BJ (cell line): ENCODE data around the gene ADRM1. TPM values are rescaled to one million over a fixed set of nuclear protein-coding genes. Genes with fewer than 3 reads are reported as not detected.

Experiments used
- CTCF ChIA-PET: fragments of 350-600 bp; formaldehyde crosslinking; extraction: SDS; loops from one replicate; lab custom pipeline; 2021; ENCODE audit warnings: antibody characterized with exemption, inconsistent platforms; lab: Yijun Ruan, JAX
- POLR2A ChIA-PET: fragments of 300-600 bp; sonication (Branson Sonifier 250); formaldehyde crosslinking; extraction: SDS; loops from one replicate; lab custom pipeline; 2021; ENCODE audit warnings: antibody characterized with exemption; lab: Charles Lee
- DNase-seq: peaks from one replicate; pipeline ENCODE4 v3.0.0-alpha.2; 2011; ENCODE audit warnings: low read depth
- H3K27me3 ChIP-seq: 2 replicates; pipeline ENCODE4 v1.6.0; 2011; ENCODE audit warnings: low read length; ENCODE audit not compliant: control insufficient read depth, insufficient read depth
- H3K36me3 ChIP-seq: 2 replicates; pipeline ENCODE4 v1.5.1; 2011; ENCODE audit warnings: low read length; ENCODE audit not compliant: control insufficient read depth, insufficient read depth
- H3K4me3 ChIP-seq: 2 replicates; pipeline ENCODE4 v1.5.1; 2011; ENCODE audit warnings: low read depth, mild to moderate bottlenecking, control low read depth, low read length
- polyA plus RNA-seq: library from polyadenylated mRNA; depleted of rRNA; stranded (reverse); fragments of >200 nt; gene quantifications from 2 replicates; pipeline ENCODE4 v1.2.3, GENCODE V29; 2011
- TF ChIP-seq, protein P1 (sequence below): IDR thresholded peaks from 2 replicates; pipeline ENCODE4 v1.5.1; 2011; ENCODE audit warnings: low read depth, mild to moderate bottlenecking, control low read depth, inconsistent platforms, low read length, moderate library complexity; ENCODE audit not compliant: insufficient read depth

Gene ADRM1
- polyA plus RNA-seq, 1 experiment: 115 TPM

DNA sequence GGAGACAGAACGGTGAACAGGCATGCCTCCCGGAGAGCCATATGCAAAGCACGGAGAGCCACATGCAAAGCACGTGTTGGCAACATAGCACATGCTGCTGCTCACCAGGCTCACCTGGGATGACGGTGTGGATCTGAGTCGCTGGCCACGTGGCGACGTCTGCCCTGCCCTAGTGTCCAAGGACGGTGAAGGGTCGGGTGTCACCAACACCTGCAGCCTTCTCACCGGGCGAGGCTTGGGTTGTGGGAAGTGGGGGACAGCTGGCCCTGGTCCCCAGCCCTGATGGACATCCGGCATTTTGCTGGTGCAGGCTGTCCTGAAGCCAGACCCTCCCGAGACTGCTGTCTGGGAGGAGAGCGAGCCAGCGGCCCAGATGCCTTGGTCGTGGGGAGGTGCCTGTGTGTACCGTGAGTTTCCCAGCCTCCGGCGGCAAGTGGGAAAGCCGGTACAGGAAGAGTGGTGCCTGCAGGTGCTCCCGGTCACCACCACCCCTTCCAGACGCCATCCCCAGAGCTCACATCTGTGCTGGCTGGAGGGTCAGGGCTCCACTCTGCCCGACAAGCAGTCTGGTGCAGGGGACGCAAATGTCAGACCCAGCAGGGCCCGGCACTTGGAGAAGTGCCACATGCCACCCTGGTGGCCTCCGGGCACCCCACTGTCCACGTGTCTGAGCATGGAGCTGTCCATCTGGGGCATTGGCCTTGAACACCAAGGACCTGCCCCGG, 5.9 kb upstream of the ADRM1 start:
- TF ChIP-seq, protein P1, sequence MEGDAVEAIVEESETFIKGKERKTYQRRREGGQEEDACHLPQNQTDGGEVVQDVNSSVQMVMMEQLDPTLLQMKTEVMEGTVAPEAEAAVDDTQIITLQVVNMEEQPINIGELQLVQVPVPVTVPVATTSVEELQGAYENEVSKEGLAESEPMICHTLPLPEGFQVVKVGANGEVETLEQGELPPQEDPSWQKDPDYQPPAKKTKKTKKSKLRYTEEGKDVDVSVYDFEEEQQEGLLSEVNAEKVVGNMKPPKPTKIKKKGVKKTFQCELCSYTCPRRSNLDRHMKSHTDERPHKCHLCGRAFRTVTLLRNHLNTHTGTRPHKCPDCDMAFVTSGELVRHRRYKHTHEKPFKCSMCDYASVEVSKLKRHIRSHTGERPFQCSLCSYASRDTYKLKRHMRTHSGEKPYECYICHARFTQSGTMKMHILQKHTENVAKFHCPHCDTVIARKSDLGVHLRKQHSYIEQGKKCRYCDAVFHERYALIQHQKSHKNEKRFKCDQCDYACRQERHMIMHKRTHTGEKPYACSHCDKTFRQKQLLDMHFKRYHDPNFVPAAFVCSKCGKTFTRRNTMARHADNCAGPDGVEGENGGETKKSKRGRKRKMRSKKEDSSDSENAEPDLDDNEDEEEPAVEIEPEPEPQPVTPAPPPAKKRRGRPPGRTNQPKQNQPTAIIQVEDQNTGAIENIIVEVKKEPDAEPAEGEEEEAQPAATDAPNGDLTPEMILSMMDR: no peak
- CTCF ChIA-PET: interaction anchor here (0.6 to 1.1 kb wide), 3 partner anchors 85 to 313 kb away, joined by 3 to 4 read pairs (median 3); no protein-coding TSS in a partner anchor
- Histone ChIP-seq H3K27me3 (no peaks in the 10 kb centered on the region), H3K36me3 (peaks cover 22% of the 10 kb centered on the region), H3K4me3 (no peak overlapping the region)
- POLR2A ChIA-PET: no interaction called here
- DNase-seq: no peak

GRCh38 chr20:62297449-62298227, 5.2 kb upstream of the ADRM1 start:
- CTCF ChIA-PET: interaction anchor here (0.6 to 5.4 kb wide), 3 partner anchors 85 to 312 kb away, joined by 3 to 39 read pairs (median 3); no protein-coding TSS in a partner anchor
- TF ChIP-seq, protein P1: no peak
- DNase-seq: no peak
- peaks cover 19% of the 10 kb centered on the region for H3K36me3 ChIP-seq
- POLR2A ChIA-PET: no interaction called here
- H3K4me3 ChIP-seq: no peak overlapping the region
- H3K27me3 ChIP-seq: no peaks in the 10 kb centered on the region

DNA sequence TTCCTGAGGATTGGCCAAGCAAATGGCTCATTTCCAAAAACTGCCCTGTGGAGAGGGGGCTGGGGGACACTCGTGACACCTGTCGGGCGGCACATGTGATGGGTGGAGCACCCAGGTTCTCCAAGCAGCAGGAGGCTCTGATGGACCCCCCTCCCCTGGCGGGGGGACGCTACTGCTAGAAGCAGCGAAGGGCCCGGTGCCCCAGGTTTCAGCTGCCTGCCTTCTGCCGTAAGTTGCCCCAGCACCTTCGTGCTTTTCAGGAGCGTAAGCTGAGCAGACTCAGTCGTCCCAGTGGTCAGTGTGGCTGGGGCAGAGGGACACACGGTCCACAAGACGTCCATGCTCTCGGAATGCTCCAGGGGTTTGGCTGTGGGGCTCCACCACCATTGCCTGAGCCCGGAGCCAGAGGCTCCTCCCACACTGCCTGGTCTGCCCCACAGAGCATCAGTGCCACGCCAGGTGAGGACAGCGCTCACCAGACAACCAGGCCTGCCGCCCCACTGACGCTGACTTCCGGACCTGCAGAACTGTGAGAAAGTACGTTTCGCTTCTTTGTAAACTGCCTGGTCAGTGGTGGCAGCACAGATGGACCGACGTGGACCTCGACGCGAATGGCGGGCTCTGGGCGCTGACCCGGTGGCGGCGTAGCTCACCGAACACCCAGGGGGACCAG, 4.1 kb upstream of the ADRM1 start:
- no peaks in the 10 kb centered on the region for H3K27me3 ChIP-seq
- no peak for DNase-seq

GRCh38 chr20:62299666-62300236, 3.0 kb upstream of the ADRM1 start:
- TF ChIP-seq, protein P1: no peak
- ChIA-PET POLR2A (no interaction called here), CTCF (interaction anchor here (0.6 to 5.4 kb wide), 3 partner anchors 60 to 83 kb away, joined by 4 to 39 read pairs (median 4); no protein-coding TSS in a partner anchor)
- no peak for DNase-seq
- Histone ChIP-seq H3K4me3 (no peak overlapping the region), H3K27me3 (no peaks in the 10 kb centered on the region), H3K36me3 (peaks cover 16% of the 10 kb centered on the region)

More for the DNA sequence above, 4.1 kb upstream of the ADRM1 start:
- CTCF ChIA-PET: interaction anchor here (1.4 to 5.4 kb wide), 2 partner anchors 77 to 84 kb away, joined by 4 to 39 read pairs; no protein-coding TSS in a partner anchor
- TF ChIP-seq, protein P1: no peak
- Histone ChIP-seq H3K4me3 (no peak overlapping the region), H3K36me3 (peaks cover 19% of the 10 kb centered on the region)
- POLR2A ChIA-PET: no interaction called here
